ENCODE data around the gene MED13L.
A peak's percentile ranks its signal among the peaks of the same experiment; 100 is the strongest.

Gene MED13L

DNA sequence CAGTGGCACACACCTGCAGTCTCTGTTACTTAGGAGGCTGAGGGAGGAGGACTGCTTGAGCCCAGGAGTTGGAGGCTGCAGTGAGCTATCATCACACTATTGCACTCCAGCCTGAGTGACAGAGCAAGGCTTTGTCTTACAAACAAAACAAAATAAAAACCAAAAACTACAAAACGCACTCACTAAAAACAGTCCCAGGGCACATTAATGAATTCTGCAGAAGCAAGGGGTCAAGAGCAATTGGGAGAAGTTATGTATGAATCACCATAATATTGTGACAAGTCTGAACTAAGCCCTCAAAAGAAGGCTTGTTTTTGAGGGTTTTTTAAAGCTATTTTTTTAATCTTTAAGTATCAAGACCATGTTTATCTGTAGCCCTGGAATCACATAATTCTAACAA, 201.1 kb downstream of the MED13L start:
- DNase-seq, result no peak

- DNase-seq, result no peak
Measured at GRCh38 chr12:116074686-116075085, 202.8 kb downstream of the MED13L start.

DNA sequence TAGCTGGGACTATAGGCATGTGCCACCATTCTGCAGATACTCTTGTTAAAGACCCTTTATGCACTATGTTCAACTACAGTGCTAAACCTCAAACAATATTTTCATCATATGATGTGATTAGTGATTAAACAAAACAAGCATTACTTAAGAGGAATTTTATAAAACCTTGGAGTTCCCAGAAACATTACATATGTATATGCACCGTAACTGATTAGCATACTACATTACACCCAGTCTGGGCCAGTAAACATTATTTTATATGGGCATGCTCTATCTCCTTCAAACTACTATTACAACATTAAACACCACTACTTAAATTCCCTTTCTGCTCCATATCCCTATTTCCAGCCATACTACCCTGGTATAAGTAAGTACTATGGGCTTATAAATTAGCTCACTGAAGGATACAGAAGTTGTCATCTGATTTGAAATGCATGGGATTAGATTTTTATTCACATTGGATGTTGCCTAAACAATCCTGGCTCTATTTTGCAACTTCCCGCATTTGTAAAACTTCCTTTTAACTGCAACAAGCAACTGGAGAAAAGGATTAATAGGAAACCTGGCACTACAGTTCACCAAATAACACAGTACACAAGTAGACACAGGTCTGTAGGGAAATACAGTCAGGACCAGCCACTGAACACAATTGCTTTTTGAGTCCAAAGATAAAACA, 205.8 kb downstream of the MED13L start:
- no peak for DNase-seq

DNA sequence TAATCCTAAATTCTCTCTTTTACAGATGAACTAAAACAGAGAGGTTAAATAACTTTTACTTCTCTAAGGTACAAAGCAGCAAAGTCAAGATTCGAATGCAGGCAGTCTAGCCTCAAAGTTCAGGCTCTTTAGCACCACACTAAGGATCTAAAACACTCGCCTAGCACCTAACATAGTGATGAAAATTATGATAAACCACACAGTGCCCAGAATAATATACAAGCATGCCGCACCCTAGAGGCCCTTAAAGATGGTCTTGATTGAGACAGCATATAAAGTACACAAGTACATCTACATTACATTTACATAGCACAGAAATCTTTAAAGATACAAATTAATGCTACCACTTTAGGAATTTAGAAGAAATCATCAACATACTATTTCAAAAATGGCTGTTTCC, 207.0 kb downstream of the MED13L start:
- no peak for DNase-seq

- no peak for DNase-seq
Measured at GRCh38 chr12:116069943-116070342, 207.6 kb downstream of the MED13L start.

GRCh38 chr12:116068853-116069252, 208.6 kb downstream of the MED13L start:
- DNase-seq, result no peak

GRCh38 chr12:116068371-116068770, 209.1 kb downstream of the MED13L start:
- no peak for DNase-seq

- no peak for DNase-seq
Measured at GRCh38 chr12:116067892-116068291, 209.6 kb downstream of the MED13L start.

- DNase-seq, result peak; percentile 31
Measured at GRCh38 chr12:116066381-116067230, 210.9 kb downstream of the MED13L start.

DNA sequence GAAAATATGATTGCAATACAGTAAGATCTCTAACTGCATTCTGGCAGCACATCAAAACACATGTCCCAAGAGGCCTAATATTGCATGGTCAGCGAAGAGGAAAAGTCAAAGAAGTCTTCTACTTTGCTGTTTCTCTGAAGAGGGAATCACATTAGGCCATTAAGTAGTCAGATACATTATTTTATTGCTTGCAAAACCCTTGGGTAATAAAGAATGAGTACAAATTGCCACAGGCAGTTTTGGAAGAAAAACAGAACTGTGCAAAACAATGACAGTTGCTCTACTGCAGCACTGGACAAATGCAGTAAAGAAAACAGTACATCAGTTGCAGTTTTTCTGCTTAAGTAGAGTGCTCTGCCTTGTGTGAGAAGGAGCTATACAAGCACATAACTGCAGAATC, 211.9 kb downstream of the MED13L start:
- DNase-seq, result no peak

GRCh38 chr12:116064493-116064892, 213.0 kb downstream of the MED13L start:
- DNase-seq, result no peak

- DNase-seq, result no peak
Measured at GRCh38 chr12:116062698-116063097, 214.8 kb downstream of the MED13L start.

GRCh38 chr12:116060764-116061163, 216.7 kb downstream of the MED13L start:
- DNase-seq, result no peak

DNA sequence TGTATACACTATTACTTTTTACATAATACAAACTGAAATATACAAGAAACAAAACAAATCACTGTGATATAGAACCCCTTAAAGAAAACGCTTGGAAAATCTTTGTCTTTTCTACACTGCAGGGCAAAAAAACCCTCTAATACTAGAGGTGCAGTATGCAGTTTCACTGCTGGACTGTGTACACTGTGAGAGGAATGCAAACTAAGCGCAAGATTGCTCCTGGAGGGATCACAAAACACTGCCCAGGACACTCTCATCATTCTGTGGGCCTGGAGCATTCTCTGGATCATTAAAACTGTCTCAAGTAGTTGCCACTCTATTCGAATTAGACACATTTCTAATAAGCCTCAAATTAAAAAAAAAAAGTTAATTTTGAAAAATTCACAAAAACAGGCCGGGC, 217.6 kb downstream of the MED13L start:
- no peak for DNase-seq

DNA sequence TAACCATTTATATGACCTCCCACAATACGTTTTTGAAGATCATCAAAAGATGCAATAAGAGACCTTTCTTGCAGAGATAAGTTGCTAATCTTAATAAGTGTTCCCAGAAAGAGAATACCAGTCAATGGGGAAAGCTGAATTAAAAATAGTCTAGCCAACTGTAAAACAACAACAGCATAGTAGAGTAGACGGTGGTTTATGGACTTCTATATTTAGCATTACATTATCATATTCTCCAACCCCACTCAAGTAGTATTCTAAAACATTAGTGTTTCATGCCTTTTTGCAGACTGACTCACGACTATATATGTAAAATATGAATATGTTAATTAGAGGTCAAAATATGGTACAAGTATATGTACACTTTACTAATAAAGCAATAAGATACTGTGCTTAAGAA, 218.9 kb downstream of the MED13L start:
- DNase-seq, result no peak

GRCh38 chr12:116057356-116057755, 220.1 kb downstream of the MED13L start:
- no peak for DNase-seq

DNA sequence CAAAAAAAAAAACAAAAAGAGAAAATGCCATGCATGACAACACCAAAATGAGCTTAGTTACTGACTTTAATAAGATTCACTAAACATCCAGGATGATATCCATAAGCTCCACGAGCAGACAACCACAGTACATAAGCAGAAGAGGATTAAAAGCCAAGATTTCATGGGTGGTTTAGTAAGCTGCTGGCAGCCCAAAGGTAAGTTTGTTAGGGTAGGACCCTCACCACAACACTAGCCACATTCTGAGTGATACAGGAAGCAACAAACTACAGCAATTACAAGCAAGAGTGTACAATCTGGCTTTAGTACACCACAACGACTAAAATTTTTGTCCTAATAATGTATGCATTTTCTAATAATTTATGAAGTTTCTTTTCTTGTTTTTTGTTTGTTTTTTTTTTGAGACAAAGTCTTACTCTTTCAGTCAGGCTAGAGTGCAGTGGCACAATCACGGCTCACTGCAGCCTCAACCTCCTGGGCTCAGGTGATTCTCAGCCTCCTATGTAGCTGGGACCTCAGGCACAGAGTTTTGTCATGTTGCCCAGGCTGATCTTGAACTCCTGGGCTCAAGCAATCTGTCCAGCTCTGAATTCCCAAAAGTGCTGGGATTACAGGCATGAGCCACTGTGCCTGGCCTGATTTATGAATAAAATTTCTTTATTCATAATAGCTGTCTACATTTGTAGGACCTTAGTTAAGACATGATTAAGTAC, 221.4 kb downstream of the MED13L start:
- no peak for DNase-seq

DNA sequence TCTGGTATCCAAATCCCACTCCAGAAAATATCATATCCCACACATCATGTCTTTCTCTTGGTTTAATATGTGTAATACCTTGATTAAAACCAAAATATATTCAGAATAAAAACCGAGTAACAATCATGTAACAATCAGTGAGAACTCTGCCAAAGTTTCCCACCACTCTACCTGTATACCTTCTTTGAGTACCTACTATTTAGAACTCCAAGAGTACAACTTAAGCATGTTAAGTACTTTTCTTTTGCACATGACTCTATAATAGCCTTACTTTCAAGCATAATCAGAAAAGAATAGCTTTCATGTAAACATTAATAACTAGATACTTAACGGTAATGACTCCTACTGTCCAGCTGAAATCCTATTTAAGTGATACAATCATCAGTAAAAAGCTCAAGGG, 223.2 kb downstream of the MED13L start:
- no peak for DNase-seq

GRCh38 chr12:116053479-116054200, 223.9 kb downstream of the MED13L start:
- DNase-seq, result no peak

DNA sequence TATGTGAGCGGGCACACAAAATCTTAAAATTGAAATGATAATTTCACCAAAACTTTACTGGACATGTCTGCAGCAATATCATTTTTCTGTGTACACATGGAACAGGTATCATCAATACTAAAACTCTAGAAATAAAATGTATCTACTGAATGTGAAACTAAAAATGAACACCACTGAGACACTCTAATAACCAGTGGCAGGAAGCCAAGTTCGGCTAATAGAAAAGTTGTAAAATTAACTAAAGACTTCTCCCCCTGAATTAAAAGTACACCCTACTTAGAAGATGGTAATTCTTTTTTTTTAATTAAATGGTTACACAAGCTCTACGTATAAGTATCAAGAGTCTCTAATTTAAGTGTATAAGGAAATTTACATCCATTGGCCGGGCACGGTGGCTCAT, 227.2 kb downstream of the MED13L start:
- DNase-seq, result no peak

DNA sequence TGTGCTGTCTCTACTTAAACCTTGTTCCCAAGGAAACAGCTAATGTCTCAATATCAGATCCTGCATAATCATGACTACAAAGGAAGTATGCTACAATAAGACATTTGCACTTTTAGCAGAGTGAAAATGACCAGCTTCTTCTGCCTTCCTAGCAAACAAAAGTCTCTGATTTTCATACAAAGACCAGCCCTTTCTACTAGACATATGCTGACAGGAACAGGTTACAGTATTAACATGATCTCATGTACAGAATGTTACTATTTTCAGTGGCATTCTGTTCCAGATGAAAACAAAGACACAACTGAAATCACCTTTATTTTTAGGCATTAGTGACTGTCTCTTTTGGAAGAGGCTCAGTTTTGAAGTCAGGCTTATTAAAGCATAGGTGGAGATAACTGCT, 228.6 kb downstream of the MED13L start:
- no peak for DNase-seq

DNA sequence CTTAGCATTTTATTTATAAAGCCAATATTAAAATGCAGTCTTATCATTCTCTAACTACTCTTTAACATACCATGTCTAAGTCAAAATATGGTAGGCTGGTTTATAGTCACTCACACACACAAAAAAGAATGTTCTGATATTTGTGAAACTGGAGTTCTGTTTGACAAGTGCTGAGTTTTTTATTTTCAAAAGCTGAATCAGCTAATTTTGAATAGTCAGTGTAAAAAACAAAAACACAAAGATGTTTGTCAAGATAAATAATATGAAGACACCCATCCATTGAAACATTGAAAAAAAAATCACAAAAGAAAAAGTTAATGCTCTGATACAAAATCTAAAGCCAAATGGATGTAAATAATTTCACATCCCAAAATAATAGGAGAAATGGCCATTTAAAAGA, 231.5 kb downstream of the MED13L start:
- no peak for DNase-seq

- no peak for DNase-seq
Measured at GRCh38 chr12:116045150-116045549, 232.3 kb downstream of the MED13L start.
